H9 (cell line): Measurements from ENCODE around the gene ZNF775. TPM values are rescaled to one million over a fixed set of nuclear protein-coding genes. Genes with fewer than 3 reads are reported as not detected.

ENCODE experiments used
- DNase-seq: peaks from one replicate; pipeline ENCODE4 v3.0.0-alpha.2; 2017
- H2AFZ ChIP-seq: one replicate; pipeline ENCODE4 v1.6.1; 2013; ENCODE audit warnings: mild to moderate bottlenecking, low read length, control low read depth, moderate library complexity
- H2AK5ac ChIP-seq: 2 replicates; pipeline ENCODE4 v1.6.1; 2013; ENCODE audit warnings: low read length, control low read depth, mixed read lengths; ENCODE audit not compliant: insufficient read length
- H2BK120ac ChIP-seq: one replicate; pipeline ENCODE4 v1.6.1; 2013; ENCODE audit warnings: low read depth, mild to moderate bottlenecking, low read length, control low read depth, inconsistent platforms; ENCODE audit not compliant: poor library complexity, severe bottlenecking
- H2BK12ac ChIP-seq: 2 replicates; pipeline ENCODE4 v1.6.1; 2013; ENCODE audit warnings: low read length, control low read depth, mixed read lengths, low read depth; ENCODE audit not compliant: insufficient read length
- H2BK15ac ChIP-seq: 2 replicates; pipeline ENCODE4 v1.6.1; 2013; ENCODE audit warnings: low read depth, low read length, control low read depth
- H2BK20ac ChIP-seq: one replicate; pipeline ENCODE4 v1.6.1; 2013; ENCODE audit warnings: low read depth, mild to moderate bottlenecking, low read length, control low read depth, inconsistent platforms; ENCODE audit not compliant: poor library complexity, severe bottlenecking
- H2BK5ac ChIP-seq: 2 replicates; pipeline ENCODE4 v1.6.1; 2013; ENCODE audit warnings: low read length, control low read depth, mixed read lengths; ENCODE audit not compliant: insufficient read length
- H3K14ac ChIP-seq: 2 replicates; pipeline ENCODE4 v1.6.1; 2013; ENCODE audit warnings: low read length, control low read depth; ENCODE audit not compliant: insufficient read depth
- H3K18ac ChIP-seq: 2 replicates; pipeline ENCODE4 v1.6.1; 2013; ENCODE audit warnings: low read depth, mild to moderate bottlenecking, mixed read lengths, low read length, control low read depth; ENCODE audit not compliant: insufficient read length
- H3K23ac ChIP-seq: 2 replicates; pipeline ENCODE4 v1.6.1; 2013; ENCODE audit warnings: low read length, control low read depth, mixed read lengths, low read depth; ENCODE audit not compliant: insufficient read length
- H3K23me2 ChIP-seq: 2 replicates; pipeline ENCODE4 v1.6.1; 2013; ENCODE audit warnings: low read depth, mild to moderate bottlenecking, mixed read lengths, low read length, control low read depth; ENCODE audit not compliant: insufficient read length, poor library complexity, severe bottlenecking
- H3K27ac ChIP-seq: 2 replicates; pipeline ENCODE4 v1.5.1; 2013; ENCODE audit warnings: low read length, control low read depth, mixed read lengths, low read depth; ENCODE audit not compliant: insufficient read length
- H3K27me3 ChIP-seq: 2 replicates; pipeline ENCODE4 v1.6.1; 2013; ENCODE audit warnings: low read length, control low read depth, inconsistent platforms; ENCODE audit not compliant: insufficient read depth
- H3K4ac ChIP-seq: 2 replicates; pipeline ENCODE4 v1.6.1; 2013; ENCODE audit warnings: low read depth, mild to moderate bottlenecking, control low read depth, inconsistent platforms, low read length, moderate library complexity
- H3K4me1 ChIP-seq: 2 replicates; pipeline ENCODE4 v1.6.1; 2013; ENCODE audit warnings: low read length, control low read depth, inconsistent platforms; ENCODE audit not compliant: insufficient read depth
- H3K4me2 ChIP-seq: 2 replicates; pipeline ENCODE4 v1.6.1; 2013; ENCODE audit warnings: low read length, control low read depth, mixed read lengths; ENCODE audit not compliant: insufficient read length, insufficient read depth
- H3K56ac ChIP-seq: 2 replicates; pipeline ENCODE4 v1.6.1; 2013; ENCODE audit warnings: low read depth, mild to moderate bottlenecking, mixed read lengths, low read length, control low read depth; ENCODE audit not compliant: insufficient read length
- H3K79me1 ChIP-seq: 2 replicates; pipeline ENCODE4 v1.6.1; 2013; ENCODE audit warnings: low read depth, mild to moderate bottlenecking, moderate library complexity, low read length, control low read depth, inconsistent platforms; ENCODE audit not compliant: insufficient read depth, poor library complexity, severe bottlenecking
- H3K79me2 ChIP-seq: 2 replicates; pipeline ENCODE4 v1.6.1; 2013; ENCODE audit warnings: low read length, control low read depth, inconsistent platforms; ENCODE audit not compliant: insufficient read depth
- H3K9ac ChIP-seq: 2 replicates; pipeline ENCODE4 v1.6.1; 2013; ENCODE audit warnings: low read length, control low read depth, mixed read lengths; ENCODE audit not compliant: insufficient read length; ENCODE audit errors: extremely low read depth
- H3K9me3 ChIP-seq: one replicate; pipeline ENCODE4 v1.6.1; 2013; ENCODE audit warnings: low read depth, low read length, inconsistent platforms; ENCODE audit not compliant: control insufficient read depth
- H3T11ph ChIP-seq: one replicate; pipeline ENCODE4 v1.6.1; 2013; ENCODE audit warnings: mild to moderate bottlenecking, low read length, control low read depth, inconsistent platforms
- H4K20me1 ChIP-seq: one replicate; pipeline ENCODE4 v1.6.1; 2013; ENCODE audit not compliant: control insufficient read depth, insufficient read length, insufficient read depth
- H4K5ac ChIP-seq: 2 replicates; pipeline ENCODE4 v1.6.1; 2013; ENCODE audit warnings: low read depth, mild to moderate bottlenecking, mixed read lengths, low read length, control low read depth; ENCODE audit not compliant: insufficient read length
- H4K8ac ChIP-seq: replicated peaks from 2 replicates; pipeline ENCODE4 v1.6.1; 2013; ENCODE audit warnings: low read length, control low read depth, mixed read lengths, low read depth; ENCODE audit not compliant: insufficient read length
- H4K91ac ChIP-seq: 2 replicates; pipeline ENCODE4 v1.6.1; 2013; ENCODE audit warnings: low read depth, mild to moderate bottlenecking, moderate library complexity, mixed read lengths, low read length, control low read depth; ENCODE audit not compliant: insufficient read length
- H3K27ac Mint-ChIP-seq, 3 experiments: 2 replicates in 2 of 3; 3 replicates in 1 of 3; pipeline ENCODE4 v1.8.0; 2020 to 2021; ENCODE audit warnings: mixed read lengths in 3 of 3, mild to moderate bottlenecking in 1 of 3, moderate library complexity in 1 of 3
- H3K27me3 Mint-ChIP-seq: 2 replicates; pipeline ENCODE4 v1.8.0; 2021; ENCODE audit warnings: low read depth, mild to moderate bottlenecking, moderate library complexity, mixed read lengths
- H3K36me3 Mint-ChIP-seq, 3 experiments: 2 replicates in 2 of 3; 3 replicates in 1 of 3; pipeline ENCODE4 v1.8.0; 2020 to 2021; ENCODE audit warnings: low read depth in 3 of 3, mixed read lengths in 3 of 3; ENCODE audit not compliant: insufficient read depth in 1 of 3
- H3K4me1 Mint-ChIP-seq, 2 experiments: 2 replicates each; pipeline ENCODE4 v1.8.0; 2020; ENCODE audit warnings: mixed read lengths in 2 of 2
- H3K4me3 Mint-ChIP-seq, 2 experiments: 2 replicates in 1 of 2; 3 replicates in 1 of 2; pipeline ENCODE4 v1.8.0; 2020 to 2021; ENCODE audit warnings: mild to moderate bottlenecking in 2 of 2, mixed read lengths in 2 of 2, moderate library complexity in 1 of 2
- H3K9me3 Mint-ChIP-seq, 2 experiments: 2 replicates in 1 of 2; 3 replicates in 1 of 2; pipeline ENCODE4 v1.8.0; 2020; ENCODE audit warnings: mild to moderate bottlenecking in 2 of 2, mixed read lengths in 2 of 2, moderate library complexity in 1 of 2
- WGBS: extraction: QIAGEN DNeasy Blood & Tissue Kit; methylation state at CpG from one replicate; pipeline ENCODE4 v1.1.7; 2013; ENCODE audit warnings: missing lambda C conversion rate, low lambda C conversion rate, mixed read lengths; ENCODE audit not compliant: insufficient read length; ENCODE audit errors: extremely low coverage; 5-methylcytosine and 5-hydroxymethylcytosine counted together
- total RNA-seq: library from RNA; stranded (reverse); gene quantifications from 2 replicates; pipeline ENCODE4 v1.2.1, GENCODE V29; 2021
- TF ChIP-seq, protein P1 (sequence below): fragments of 200-600 bp; sonication (generic); conservative IDR thresholded peaks from 3 replicates; pipeline ENCODE4 v1.8.0; 2021; ENCODE audit warnings: antibody characterized with exemption, mild to moderate bottlenecking

The ZNF775 gene
- total RNA-seq, 1 experiment from 2014 or later = 10.5 TPM

DNA sequence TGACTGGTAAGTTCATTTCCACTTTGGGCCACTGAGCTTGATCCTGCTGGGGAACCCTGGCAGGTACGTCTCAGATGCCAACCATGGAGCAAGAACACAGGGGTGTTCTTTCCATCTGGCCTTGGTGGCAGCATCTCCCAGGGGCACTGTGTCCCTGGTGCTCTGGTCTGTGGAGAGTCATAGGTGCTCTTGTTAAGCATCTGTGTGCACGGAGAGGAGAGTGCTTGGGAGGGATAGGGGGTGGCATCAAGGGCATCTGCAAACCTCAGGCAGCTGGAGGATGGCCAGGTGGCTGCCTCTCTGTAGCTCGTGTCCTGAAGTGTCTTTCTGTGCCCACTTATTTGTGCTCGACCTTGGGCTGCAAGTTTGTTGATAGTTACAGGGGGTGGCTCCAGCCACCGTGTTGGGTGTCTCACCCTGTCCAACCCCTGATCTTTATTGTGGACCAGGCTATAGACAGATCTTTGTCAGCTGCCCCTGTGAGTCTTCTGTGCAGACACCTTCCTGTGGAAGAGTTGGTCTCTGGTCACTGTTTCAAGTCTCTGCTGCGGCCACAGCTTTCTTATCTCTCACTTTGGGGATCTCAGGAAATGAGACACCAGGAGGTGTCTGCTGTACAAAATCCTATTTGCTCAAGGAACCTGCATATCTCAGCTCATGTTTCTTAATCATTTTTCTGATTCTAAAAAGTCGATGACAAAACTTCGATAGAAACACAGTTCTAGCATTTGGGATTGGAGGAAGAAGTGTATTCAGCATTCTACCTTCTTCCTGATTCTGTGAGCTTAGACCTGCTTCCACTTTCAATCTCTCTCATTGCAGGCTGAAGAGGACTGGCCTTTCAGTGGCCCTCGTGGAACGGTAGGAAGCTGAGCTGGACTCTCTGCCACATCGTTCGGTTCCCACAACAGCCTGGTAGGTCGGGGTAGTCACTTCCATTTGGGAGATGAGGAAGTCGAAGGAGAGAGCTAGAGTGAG is 54.1 kb downstream of the ZNF775 start:
- Histone ChIP-seq H2BK15ac (no peak overlapping the region), H3K9ac (no peak overlapping the region), H2BK5ac (no peak overlapping the region), H3K56ac (no peak overlapping the region), H3K4ac (no peak overlapping the region), H3K79me2 (no peaks in the 10 kb centered on the region), H2AK5ac (no peak overlapping the region), H2AFZ (no peak overlapping the region), H3K18ac (no peak overlapping the region), H3K9me3 (no peaks in the 10 kb centered on the region), H2BK20ac (no peak overlapping the region), H2BK12ac (no peak overlapping the region), H3K4me2 (no peak overlapping the region), H3K27ac (no peak overlapping the region), H2BK120ac (no peak overlapping the region), H4K91ac (no peak overlapping the region), H4K20me1 (no peaks in the 10 kb centered on the region), H3K23ac (no peak overlapping the region), H3K79me1 (no peaks in the 10 kb centered on the region), H4K8ac (no peak overlapping the region), H3T11ph (no peak overlapping the region), H3K14ac (no peak overlapping the region), H4K5ac (no peak overlapping the region), H3K23me2 (no peaks in the 10 kb centered on the region), H3K27me3 (no peaks in the 10 kb centered on the region), H3K4me1 (peaks cover 9% of the 10 kb centered on the region)
- Mint-ChIP-seq H3K4me3 (no peak overlapping the region), H3K27me3 (peaks cover 63% of the 10 kb centered on the region), H3K4me1 (peaks cover 14 to 16% of the 10 kb centered on the region in 2 experiments), H3K9me3 (no peaks in the 10 kb centered on the region), H3K27ac (no peak overlapping the region), H3K36me3 (no peaks in the 10 kb centered on the region; a peak in 1 of 7 replicates)
- TF ChIP-seq, protein P1, sequence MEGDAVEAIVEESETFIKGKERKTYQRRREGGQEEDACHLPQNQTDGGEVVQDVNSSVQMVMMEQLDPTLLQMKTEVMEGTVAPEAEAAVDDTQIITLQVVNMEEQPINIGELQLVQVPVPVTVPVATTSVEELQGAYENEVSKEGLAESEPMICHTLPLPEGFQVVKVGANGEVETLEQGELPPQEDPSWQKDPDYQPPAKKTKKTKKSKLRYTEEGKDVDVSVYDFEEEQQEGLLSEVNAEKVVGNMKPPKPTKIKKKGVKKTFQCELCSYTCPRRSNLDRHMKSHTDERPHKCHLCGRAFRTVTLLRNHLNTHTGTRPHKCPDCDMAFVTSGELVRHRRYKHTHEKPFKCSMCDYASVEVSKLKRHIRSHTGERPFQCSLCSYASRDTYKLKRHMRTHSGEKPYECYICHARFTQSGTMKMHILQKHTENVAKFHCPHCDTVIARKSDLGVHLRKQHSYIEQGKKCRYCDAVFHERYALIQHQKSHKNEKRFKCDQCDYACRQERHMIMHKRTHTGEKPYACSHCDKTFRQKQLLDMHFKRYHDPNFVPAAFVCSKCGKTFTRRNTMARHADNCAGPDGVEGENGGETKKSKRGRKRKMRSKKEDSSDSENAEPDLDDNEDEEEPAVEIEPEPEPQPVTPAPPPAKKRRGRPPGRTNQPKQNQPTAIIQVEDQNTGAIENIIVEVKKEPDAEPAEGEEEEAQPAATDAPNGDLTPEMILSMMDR = no peak
- no CpG with 5 or more reads among the region's 14 CpGs for WGBS
- no peak for DNase-seq
